Transverse colon (tissue), 4 donors: Measurements from ENCODE around the gene ZIC4. TPM values are rescaled to one million over a fixed set of nuclear protein-coding genes. Genes with fewer than 3 reads are reported as not detected.

Experiments
- DNase-seq: peaks from one replicate; pipeline ENCODE4 v3.0.0-alpha.2; 2019
- H3K27ac ChIP-seq, 4 donors: fragments of 200-600 bp; sonication (generic); 2 replicates each; pipeline ENCODE4 v1.5.1; 2016 to 2018; ENCODE audit warnings: inconsistent platforms in 4 of 4
- H3K27me3 ChIP-seq: fragments of 200-600 bp; sonication (generic); 2 replicates; pipeline ENCODE4 v1.5.1; 2017; ENCODE audit warnings: inconsistent platforms
- H3K36me3 ChIP-seq, 4 donors: fragments of 200-600 bp; sonication (generic); 2 replicates each; pipeline ENCODE4 v1.5.1; 2017 to 2019; ENCODE audit warnings: inconsistent platforms in 4 of 4
- H3K4me1 ChIP-seq, 4 donors: fragments of 200-600 bp; sonication (generic); 2 replicates each; pipeline ENCODE4 v1.5.1; 2017 to 2020; ENCODE audit warnings: inconsistent platforms in 4 of 4
- H3K4me3 ChIP-seq, 4 donors: fragments of 200-600 bp; sonication (generic); 1 replicate in 1 of 4; 2 replicates in 3 of 4; pipeline versions ENCODE4 v1.5.1 to v1.6.1; 2017 to 2019; ENCODE audit warnings: inconsistent platforms in 4 of 4
- H3K9me3 ChIP-seq, 2 donors: fragments of 200-600 bp; sonication (generic); 2 replicates each; pipeline ENCODE4 v1.5.1; 2017 to 2019; ENCODE audit warnings: inconsistent platforms in 2 of 2
- EP300 ChIP-seq: sonication (generic); formaldehyde crosslinking; IDR thresholded peaks from one replicate; pipeline ENCODE4 v1.6.1; 2017; ENCODE audit warnings: antibody characterized with exemption, low read depth
- POLR2A ChIP-seq: fragments of 450-650 bp; IDR thresholded peaks from one replicate; pipeline ENCODE4 v1.6.1; 2016; ENCODE audit warnings: antibody characterized with exemption, mild to moderate bottlenecking, moderate library complexity
- POLR2AphosphoS5 ChIP-seq, 3 donors: sonication (generic); formaldehyde crosslinking; IDR thresholded peaks; one replicate each; pipeline ENCODE4 v1.6.1; 2016; ENCODE audit warnings: antibody characterized with exemption in 3 of 3
- WGBS, 2 donors: methylation state at CpG; one replicate each; pipeline ENCODE4 v1.1.5; 2018; ENCODE audit warnings: low coverage in 1 of 2; 5-methylcytosine and 5-hydroxymethylcytosine counted together
- in situ Hi-C, 4 donors: fragments of 200-750 bp; cut with MboI; loops; one replicate each; pipeline versions ENCODE4 v1.15.0 to v1.15.1; 2017; ENCODE audit warnings: low sequenced_read_pairs in 3 of 4, low pct_ligation_motif_present in 1 of 4, low pct_unique_long_range_greater_than_20kb in 1 of 4
- intact Hi-C: fragments of 100-400 bp; cut with DNase I; formaldehyde crosslinking; loops from one replicate; pipeline ENCODE4 v1.15.1; 2023; ENCODE audit warnings: low total_unique reads
- total RNA-seq, 4 donors: library from RNA; depleted of rRNA; stranded (reverse); fragments of >200 nt; gene quantifications; one replicate each; pipeline ENCODE4 v1.1.0, GENCODE V29; 2016
- TF ChIP-seq, protein P1 (sequence below), 5 experiments: fragments of 200-600 bp in 3 of 5; fragments of 450-650 bp in 2 of 5; sonication (generic) in 3 of 5; IDR thresholded peaks; 1 replicate in 2 of 5; 2 replicates in 3 of 5; pipeline ENCODE4 v1.5.1; 2016 to 2017; ENCODE audit warnings: antibody characterized with exemption in 5 of 5, inconsistent platforms in 3 of 5, mild to moderate bottlenecking in 2 of 5, moderate library complexity in 1 of 5

Gene ZIC4
- total RNA-seq, 4 donors from 2014 or later = not detected

DNA sequence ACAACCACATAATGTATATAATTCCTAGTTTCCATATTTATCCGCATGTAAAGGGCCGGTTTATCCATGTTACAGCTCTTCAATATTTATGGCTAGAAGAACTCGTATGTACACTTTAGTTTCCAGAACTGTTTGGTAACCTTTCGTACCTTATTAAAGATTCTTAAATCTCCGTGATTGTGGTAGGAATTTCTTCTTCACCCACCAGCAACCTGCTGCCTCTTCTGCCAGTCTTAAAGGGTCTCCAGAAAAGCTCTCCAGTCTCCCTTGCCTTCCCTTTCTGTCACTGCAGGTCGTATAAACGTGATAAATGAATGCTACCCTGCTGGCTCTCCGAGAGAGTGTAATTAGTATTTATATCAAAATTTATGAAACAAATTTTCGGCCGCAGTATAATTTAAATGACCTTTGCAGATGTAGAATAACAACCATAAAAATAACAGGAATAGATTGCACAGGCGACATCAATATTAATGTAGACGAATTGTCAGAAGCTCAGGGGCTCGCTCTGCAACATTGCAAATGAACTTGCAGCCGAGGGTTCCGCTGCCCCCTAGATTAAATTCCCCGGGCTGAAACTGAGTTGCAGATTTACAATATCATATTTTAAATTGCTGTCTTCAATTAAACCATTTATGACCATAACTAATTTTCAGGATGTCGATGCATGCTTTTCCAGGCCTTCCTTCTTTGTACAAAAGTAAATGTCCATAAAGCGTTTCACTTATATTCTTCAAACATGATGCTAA is 8.2 kb upstream of the ZIC4 start:
- in situ Hi-C loops (no loop called here), intact Hi-C loops (no loop called here)
- peaks cover 100% of the 10 kb centered on the region for H3K27me3 ChIP-seq
- H3K36me3 ChIP-seq = no peaks in the 10 kb centered on the region
- WGBS, 2 donors = 17 to 26% methylated on average over 18 of the region's 18 CpGs
- TF ChIP-seq, protein P1, sequence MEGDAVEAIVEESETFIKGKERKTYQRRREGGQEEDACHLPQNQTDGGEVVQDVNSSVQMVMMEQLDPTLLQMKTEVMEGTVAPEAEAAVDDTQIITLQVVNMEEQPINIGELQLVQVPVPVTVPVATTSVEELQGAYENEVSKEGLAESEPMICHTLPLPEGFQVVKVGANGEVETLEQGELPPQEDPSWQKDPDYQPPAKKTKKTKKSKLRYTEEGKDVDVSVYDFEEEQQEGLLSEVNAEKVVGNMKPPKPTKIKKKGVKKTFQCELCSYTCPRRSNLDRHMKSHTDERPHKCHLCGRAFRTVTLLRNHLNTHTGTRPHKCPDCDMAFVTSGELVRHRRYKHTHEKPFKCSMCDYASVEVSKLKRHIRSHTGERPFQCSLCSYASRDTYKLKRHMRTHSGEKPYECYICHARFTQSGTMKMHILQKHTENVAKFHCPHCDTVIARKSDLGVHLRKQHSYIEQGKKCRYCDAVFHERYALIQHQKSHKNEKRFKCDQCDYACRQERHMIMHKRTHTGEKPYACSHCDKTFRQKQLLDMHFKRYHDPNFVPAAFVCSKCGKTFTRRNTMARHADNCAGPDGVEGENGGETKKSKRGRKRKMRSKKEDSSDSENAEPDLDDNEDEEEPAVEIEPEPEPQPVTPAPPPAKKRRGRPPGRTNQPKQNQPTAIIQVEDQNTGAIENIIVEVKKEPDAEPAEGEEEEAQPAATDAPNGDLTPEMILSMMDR (IDR thresholded peaks at IDR 0.05) = no peak
- TF ChIP-seq POLR2A = no peak
- no peak for TF ChIP-seq EP300
- no peak for TF ChIP-seq POLR2AphosphoS5 (IDR thresholded peaks at IDR 0.05)
- H3K27ac ChIP-seq = no peak overlapping the region
- no peak for DNase-seq
- peaks cover 11 to 37% (median 29%) of the 10 kb centered on the region in 4 donors for H3K4me1 ChIP-seq
- no peaks in the 10 kb centered on the region for H3K9me3 ChIP-seq
- H3K4me3 ChIP-seq = no peak overlapping the region

DNA sequence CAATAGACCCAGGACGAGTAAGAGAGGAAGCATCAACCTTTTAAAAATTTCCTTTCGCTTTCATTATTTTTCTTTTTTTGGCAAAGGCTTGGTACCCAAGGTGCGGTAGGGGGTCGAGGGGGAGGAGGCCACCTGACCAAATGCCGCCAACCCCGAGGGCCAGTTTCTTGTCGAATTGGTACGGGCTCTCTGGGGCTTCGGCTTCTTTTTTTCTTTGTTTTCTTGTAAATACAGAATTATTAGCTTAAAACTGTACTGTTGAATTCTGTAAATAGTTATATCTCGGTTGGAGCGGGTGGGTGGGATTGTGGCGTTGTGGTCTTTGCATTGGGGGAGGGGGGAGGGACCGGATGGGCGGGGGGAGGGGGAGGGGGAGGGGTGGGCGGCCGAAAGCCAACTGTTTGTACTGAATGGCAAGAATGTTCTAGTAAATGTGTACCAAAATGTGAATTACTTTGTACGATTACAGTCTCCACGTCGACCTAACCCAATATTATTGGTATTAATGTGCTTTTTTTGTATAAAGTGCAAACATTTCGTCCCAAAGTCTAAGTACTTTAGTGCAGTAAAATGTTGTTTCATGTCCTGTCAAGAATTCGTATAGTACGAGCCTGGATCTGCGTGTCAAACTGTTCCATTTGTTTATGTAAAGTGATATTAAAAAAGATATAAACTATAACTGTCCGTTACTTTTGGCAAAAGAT is 7.5 kb upstream of the ZIC4 start:
- H3K27ac ChIP-seq = no peak overlapping the region
- peak overlapping the region in 1 of 4 donors; percentile 36 for H3K4me3 ChIP-seq
- in situ Hi-C loops (no loop called here), intact Hi-C loops (no loop called here)
- 11 to 15% methylated on average over 18 to 24 of the region's 24 CpGs for WGBS, 2 donors
- DNase-seq = no peak
- TF ChIP-seq POLR2AphosphoS5 (IDR thresholded peaks at IDR 0.05) (no peak), EP300 (no peak), POLR2A (no peak)
- TF ChIP-seq, protein P1 (IDR thresholded peaks at IDR 0.05) = no peak
- H3K27me3 ChIP-seq = peaks cover 100% of the 10 kb centered on the region
- H3K36me3 ChIP-seq = no peaks in the 10 kb centered on the region
- no peaks in the 10 kb centered on the region for H3K9me3 ChIP-seq
- peaks cover 7 to 34% (median 24%) of the 10 kb centered on the region in 4 donors for H3K4me1 ChIP-seq

DNA sequence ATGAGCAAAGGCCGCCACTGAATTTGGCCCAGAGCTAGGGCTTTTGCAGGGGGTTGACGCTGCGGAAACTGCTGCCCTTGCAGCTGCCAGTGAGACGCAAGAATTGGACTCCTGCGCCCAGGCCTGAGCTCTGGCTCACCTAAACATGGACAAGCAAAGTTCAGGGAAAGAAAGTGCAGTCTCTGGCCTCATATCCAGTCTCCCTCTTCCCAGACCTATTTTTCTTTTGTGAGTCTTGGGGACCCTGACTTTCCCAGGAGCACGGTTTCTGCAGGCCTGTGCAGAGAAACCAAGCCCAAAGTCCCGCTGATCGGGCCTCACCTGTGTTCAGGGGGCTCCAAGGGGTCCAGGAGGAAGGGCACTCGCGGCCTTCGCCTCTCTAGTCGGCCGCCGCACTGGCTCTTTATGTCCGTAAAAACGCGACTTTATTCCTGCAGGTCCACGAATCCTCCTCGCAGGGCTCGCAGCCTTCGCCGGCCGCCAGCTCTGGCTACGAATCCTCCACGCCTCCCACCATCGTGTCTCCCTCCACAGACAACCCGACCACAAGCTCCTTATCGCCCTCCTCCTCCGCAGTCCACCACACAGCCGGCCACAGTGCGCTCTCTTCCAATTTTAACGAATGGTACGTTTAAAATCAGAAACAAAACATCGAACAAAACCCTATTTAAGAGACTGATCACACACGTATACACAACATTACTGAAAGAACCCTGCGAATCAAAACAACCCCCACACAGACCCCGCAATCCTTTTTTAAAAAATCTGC is 6.8 kb upstream of the ZIC4 start:
- intact Hi-C loops (no loop called here), in situ Hi-C loops (no loop called here)
- peaks cover 7 to 32% (median 24%) of the 10 kb centered on the region in 4 donors for H3K4me1 ChIP-seq
- TF ChIP-seq POLR2A = no peak
- peak in 1 of 3 donors; percentile 19 for TF ChIP-seq POLR2AphosphoS5 (IDR thresholded peaks at IDR 0.05)
- TF ChIP-seq, protein P1 (IDR thresholded peaks at IDR 0.05) = no peak
- peak overlapping the region in 1 of 4 donors; percentile 36 for H3K4me3 ChIP-seq
- no peak for DNase-seq
- 14 to 19% methylated on average over 10 to 37 of the region's 37 CpGs for WGBS, 2 donors
- no peaks in the 10 kb centered on the region for H3K9me3 ChIP-seq
- no peaks in the 10 kb centered on the region for H3K36me3 ChIP-seq
- no peak overlapping the region for H3K27ac ChIP-seq
- H3K27me3 ChIP-seq = peaks cover 100% of the 10 kb centered on the region

DNA sequence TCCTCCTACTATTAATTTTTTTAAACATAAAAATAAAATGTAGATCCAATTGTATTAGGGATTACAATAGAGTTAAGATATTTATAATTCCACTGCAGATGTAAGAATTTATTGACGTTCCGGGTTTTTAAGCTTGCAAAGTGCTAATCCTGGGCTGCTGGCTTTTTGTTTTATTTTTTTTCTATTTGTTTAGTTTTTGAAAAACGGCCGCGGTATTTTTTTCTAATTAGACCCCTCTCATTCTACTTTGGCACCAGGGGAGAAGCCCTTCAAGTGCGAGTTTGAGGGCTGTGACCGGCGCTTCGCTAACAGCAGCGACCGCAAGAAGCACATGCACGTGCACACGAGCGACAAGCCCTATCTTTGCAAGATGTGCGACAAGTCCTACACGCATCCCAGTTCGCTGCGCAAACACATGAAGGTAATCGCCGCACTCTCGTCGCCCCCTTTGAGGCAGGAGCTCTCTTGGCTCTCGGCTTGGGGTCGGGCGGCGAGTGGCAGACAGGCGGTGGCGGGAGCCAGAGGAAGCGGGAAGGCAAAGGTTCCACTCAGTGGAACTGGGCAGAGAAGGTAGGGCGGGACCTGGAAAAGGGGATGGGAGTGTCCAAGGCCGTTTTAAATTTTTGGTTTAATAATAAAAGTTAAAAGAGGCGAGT is 6.0 kb upstream of the ZIC4 start:
- H3K4me1 ChIP-seq = peaks cover 7 to 32% (median 25%) of the 10 kb centered on the region in 4 donors
- peaks cover 100% of the 10 kb centered on the region for H3K27me3 ChIP-seq
- H3K36me3 ChIP-seq = no peaks in the 10 kb centered on the region
- H3K9me3 ChIP-seq = no peaks in the 10 kb centered on the region
- no peak overlapping the region for H3K4me3 ChIP-seq
- intact Hi-C loops (no loop called here), in situ Hi-C loops (no loop called here)
- TF ChIP-seq EP300 (no peak), POLR2AphosphoS5 (IDR thresholded peaks at IDR 0.05) (no peak), POLR2A (no peak)
- TF ChIP-seq, protein P1 (IDR thresholded peaks at IDR 0.05) = no peak
- 18 to 26% methylated on average over 8 to 32 of the region's 32 CpGs for WGBS, 2 donors
- H3K27ac ChIP-seq = no peak overlapping the region
- no peak for DNase-seq
